Stomach (tissue), 9 donors: ENCODE data around the gene ATG4D. TPM values are rescaled to one million over a fixed set of nuclear protein-coding genes. Genes with fewer than 3 reads are reported as not detected.

Experiments
- DNase-seq, 2 donors: peaks; one replicate each; pipeline versions ENCODE4 v3.0.0 to v3.0.0-alpha.2; 2013 to 2019
- H3K27ac ChIP-seq, 5 donors: fragments of 200-600 bp in 4 of 5; sonication (generic) in 4 of 5; one replicate each; pipeline ENCODE4 v1.5.1; 2013 to 2019; ENCODE audit warnings: mild to moderate bottlenecking in 1 of 5, moderate library complexity in 1 of 5
- H3K27me3 ChIP-seq, 3 donors: fragments of 200-600 bp; sonication (generic); one replicate each; pipeline ENCODE4 v1.5.1; 2017 to 2019; ENCODE audit warnings: mixed run types in 1 of 3
- H3K36me3 ChIP-seq, 4 donors: fragments of 200-600 bp; sonication (generic); 1 replicate in 3 of 4; 2 replicates in 1 of 4; pipeline ENCODE4 v1.5.1; 2016 to 2019
- H3K4me1 ChIP-seq, 4 donors: fragments of 200-600 bp; sonication (generic); one replicate each; pipeline ENCODE4 v1.5.1; 2016 to 2019
- H3K4me3 ChIP-seq, 4 donors: fragments of 200-600 bp; sonication (generic) in 3 of 4; one replicate each; pipeline ENCODE4 v1.5.1; 2016 to 2019; ENCODE audit warnings: mild to moderate bottlenecking in 1 of 4
- H3K9me3 ChIP-seq, 4 donors: fragments of 200-600 bp; sonication (generic); one replicate each; pipeline ENCODE4 v1.5.1; 2016 to 2019
- CTCF ChIP-seq, 7 experiments: fragments of 450-650 bp in 4 of 7; fragments of 200-600 bp in 3 of 7; sonication (generic) in 3 of 7; IDR thresholded peaks; one replicate each; pipeline ENCODE4 v1.5.1; 2016 to 2019; ENCODE audit warnings: antibody characterized with exemption in 7 of 7, control low read depth in 2 of 7, mild to moderate bottlenecking in 1 of 7
- EP300 ChIP-seq: sonication (generic); formaldehyde crosslinking; IDR thresholded peaks from one replicate; pipeline ENCODE4 v1.6.1; 2017; ENCODE audit warnings: antibody characterized with exemption
- POLR2A ChIP-seq, 4 donors: fragments of 450-650 bp; IDR thresholded peaks; one replicate each; pipeline ENCODE4 v1.6.1; 2016; ENCODE audit warnings: antibody characterized with exemption in 4 of 4, control low read depth in 2 of 4, mild to moderate bottlenecking in 1 of 4, moderate library complexity in 1 of 4
- POLR2AphosphoS5 ChIP-seq, 3 donors: sonication (generic); formaldehyde crosslinking; IDR thresholded peaks; one replicate each; pipeline ENCODE4 v1.6.1; 2016; ENCODE audit warnings: antibody characterized with exemption in 3 of 3
- WGBS, 5 donors: extraction: QIAGEN DNeasy Blood & Tissue Kit in 3 of 5; methylation state at CpG; one replicate each; pipeline versions ENCODE4 v1.1.5 to v1.1.7; 2013 to 2018; 5-methylcytosine and 5-hydroxymethylcytosine counted together
- intact Hi-C: fragments of 100-400 bp; cut with DNase I; formaldehyde crosslinking; loops from one replicate; pipeline ENCODE4 v1.15.1; 2023; ENCODE audit warnings: low total_unique reads
- polyA plus RNA-seq, 3 donors: library from polyadenylated mRNA; stranded (reverse); fragments of 200-250 nt; gene quantifications; one replicate each; pipeline ENCODE4 v1.2.3, GENCODE V29; 2013
- total RNA-seq, 5 donors: library from RNA; depleted of rRNA; stranded (reverse); fragments of >200 nt; gene quantifications; one replicate each; pipeline versions ENCODE4 v1.1.0 to v1.2.3, GENCODE V29; 2014 to 2016
- donor health status: healthy with polysubstance abuse.
- donor health status: Bipolar disorder and iron deficiency.
- donor health status: healthy.

The ATG4D gene
- total and polyA plus RNA-seq, 8 donors = 2.3 to 336 (median 26.7) TPM

DNA sequence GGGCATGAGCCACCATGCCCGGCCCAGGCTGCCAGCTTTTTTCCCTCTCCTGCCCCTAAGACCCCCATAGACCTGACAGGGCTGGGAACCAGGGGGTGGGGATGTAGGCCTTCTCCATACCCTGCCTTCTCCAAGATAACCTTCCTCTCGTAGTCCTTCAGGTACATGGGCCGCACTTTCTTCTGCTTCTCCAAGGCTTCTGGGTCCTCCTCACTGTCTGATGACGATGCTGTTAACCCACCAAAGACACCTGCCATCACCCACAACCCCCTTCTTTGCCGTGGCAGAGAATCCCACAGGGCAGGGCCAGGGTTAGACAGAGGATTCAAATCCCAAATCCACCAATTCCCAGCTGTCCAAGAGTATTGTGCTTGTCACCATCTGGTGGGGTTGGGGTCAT lies 18.9 kb downstream of the ATG4D start:
- H3K4me1 ChIP-seq = peaks cover 20 to 28% (median 27%) of the 10 kb centered on the region in 4 donors
- intact Hi-C loops = no loop called here
- H3K9me3 ChIP-seq = no peaks in the 10 kb centered on the region
- TF ChIP-seq POLR2A (IDR thresholded peaks at IDR 0.05) (no peak), CTCF (IDR thresholded peaks at IDR 0.05) (no peak), EP300 (no peak), POLR2AphosphoS5 (IDR thresholded peaks at IDR 0.05) (no peak)
- H3K36me3 ChIP-seq = peaks cover 26 to 56% (median 54%) of the 10 kb centered on the region in 4 donors
- no peak overlapping the region for H3K27ac ChIP-seq
- no peaks in the 10 kb centered on the region for H3K27me3 ChIP-seq
- no peak for DNase-seq
- WGBS, 5 donors = 91 to 96% (median 93%) methylated on average over 5 of the region's 5 CpGs
- H3K4me3 ChIP-seq = no peak overlapping the region

GRCh38 chr19:10565028-10565566 lies 21.4 kb downstream of the ATG4D start:
- Histone ChIP-seq H3K27me3 (no peaks in the 10 kb centered on the region), H3K4me1 (peaks cover 37 to 46% (median 45%) of the 10 kb centered on the region in 4 donors), H3K9me3 (no peaks in the 10 kb centered on the region), H3K4me3 (peak overlapping the region; percentile 80 to 97 (median 86)), H3K36me3 (peaks cover 10 to 31% (median 29%) of the 10 kb centered on the region in 4 donors), H3K27ac (peak overlapping the region; percentile 78 to 94 (median 91))
- WGBS, 5 donors = 9 to 16% (median 14%) methylated on average over 10 of the region's 10 CpGs
- intact Hi-C loops = no loop called here
- TF ChIP-seq EP300 (no peak), CTCF (IDR thresholded peaks at IDR 0.05) (peak in 1 of 7 experiments; percentile 13)
- DNase-seq = peak; percentile 35 to 77

GRCh38 chr19:10565567-10566407 lies 22.1 kb downstream of the ATG4D start, which contains the start of gene KRI1:
KRI1 (minus strand) TSS chr19:10566010; CDS start chr19:10565999, 11 bp downstream.
- H3K36me3 ChIP-seq = peaks cover 3 to 24% (median 22%) of the 10 kb centered on the region in 4 donors
- 0 to 1% (median 1%) methylated on average over 42 to 94 of the region's 94 CpGs for WGBS, 5 donors

More at GRCh38 chr19:10565567-10566407, 22.1 kb downstream of the ATG4D start, which contains the start of gene KRI1:
- DNase-seq = peak; percentile 99
- peak in 2 of 7 experiments; percentile 1 to 50 for TF ChIP-seq CTCF (IDR thresholded peaks at IDR 0.05)
- peak; percentile 46 for TF ChIP-seq EP300
- TF ChIP-seq POLR2AphosphoS5 (IDR thresholded peaks at IDR 0.05) = peak; percentile 74 to 97 (median 86)
- TF ChIP-seq POLR2A (IDR thresholded peaks at IDR 0.05) = peak in 1 of 4 donors; percentile 38
- H3K4me3 ChIP-seq = peak within 1 kb of the TSS; percentile 80 to 97 (median 86)
- H3K27ac ChIP-seq = peak within 1 kb of the TSS; percentile 78 to 94 (median 91)
- intact Hi-C loops = no loop called here
- no peaks in the 10 kb centered on the region for H3K27me3 ChIP-seq
- no peaks in the 10 kb centered on the region for H3K9me3 ChIP-seq
- H3K4me1 ChIP-seq = peaks cover 37 to 47% (median 45%) of the 10 kb centered on the region in 4 donors
